Measurements from ENCODE around the gene SCD5.

Gene SCD5

GRCh38 chr4:82710197-82710929 lies 88.2 kb downstream of the SCD5 start:
- H3K9ac ChIP-seq (ENCODE audit: low read length in 5 of 5) = no peak overlapping the region
- no peaks in the 10 kb centered on the region for H3K4me1 ChIP-seq (ENCODE audit: control insufficient read depth in 5 of 5, insufficient read depth in 5 of 5, low read length in 5 of 5)
- H3K9me3 ChIP-seq (ENCODE audit: control insufficient read depth in 5 of 5, low read length in 5 of 5) = no peaks in the 10 kb centered on the region
- no peak overlapping the region for H3K4me3 ChIP-seq (ENCODE audit: low read depth in 1 of 5, low read length in 5 of 5)
- no peaks in the 10 kb centered on the region for H3K27me3 ChIP-seq (ENCODE audit: control insufficient read depth in 5 of 5, insufficient read depth in 4 of 5, low read length in 5 of 5)
- no peaks in the 10 kb centered on the region for H3K36me3 ChIP-seq (ENCODE audit: control insufficient read depth in 5 of 5, insufficient read depth in 5 of 5, low read length in 5 of 5)
- H3K27ac ChIP-seq (ENCODE audit: low read depth, low read length) = no peak overlapping the region

GRCh38 chr4:82708982-82709381 lies 89.6 kb downstream of the SCD5 start:
- no peak overlapping the region for H3K27ac ChIP-seq (ENCODE audit: low read depth, low read length)
- H3K27me3 ChIP-seq (ENCODE audit: control insufficient read depth in 5 of 5, insufficient read depth in 4 of 5, low read length in 5 of 5) = no peaks in the 10 kb centered on the region
- H3K4me3 ChIP-seq (ENCODE audit: low read depth in 1 of 5, low read length in 5 of 5) = no peak overlapping the region
- no peaks in the 10 kb centered on the region for H3K9me3 ChIP-seq (ENCODE audit: control insufficient read depth in 5 of 5, low read length in 5 of 5)
- H3K36me3 ChIP-seq (ENCODE audit: control insufficient read depth in 5 of 5, insufficient read depth in 5 of 5, low read length in 5 of 5) = no peaks in the 10 kb centered on the region
- H3K4me1 ChIP-seq (ENCODE audit: control insufficient read depth in 5 of 5, insufficient read depth in 5 of 5, low read length in 5 of 5) = no peaks in the 10 kb centered on the region
- no peak overlapping the region for H3K9ac ChIP-seq (ENCODE audit: low read length in 5 of 5)

- H3K9ac ChIP-seq (ENCODE audit: low read length in 5 of 5) = no peak overlapping the region
- no peaks in the 10 kb centered on the region for H3K27me3 ChIP-seq (ENCODE audit: control insufficient read depth in 5 of 5, insufficient read depth in 4 of 5, low read length in 5 of 5)
- no peaks in the 10 kb centered on the region for H3K4me1 ChIP-seq (ENCODE audit: control insufficient read depth in 5 of 5, insufficient read depth in 5 of 5, low read length in 5 of 5)
- no peak overlapping the region for H3K27ac ChIP-seq (ENCODE audit: low read depth, low read length)
- no peak overlapping the region for H3K4me3 ChIP-seq (ENCODE audit: low read depth in 1 of 5, low read length in 5 of 5)
- H3K36me3 ChIP-seq (ENCODE audit: control insufficient read depth in 5 of 5, insufficient read depth in 5 of 5, low read length in 5 of 5) = no peaks in the 10 kb centered on the region
- H3K9me3 ChIP-seq (ENCODE audit: control insufficient read depth in 5 of 5, low read length in 5 of 5) = no peaks in the 10 kb centered on the region
These were observed 92.1 kb downstream of the SCD5 start for GRCh38 chr4:82706349-82707000.

GRCh38 chr4:82705928-82706300 lies 92.7 kb downstream of the SCD5 start:
- Histone ChIP-seq H3K4me1 (ENCODE audit: control insufficient read depth in 5 of 5, insufficient read depth in 5 of 5, low read length in 5 of 5) (no peaks in the 10 kb centered on the region), H3K9me3 (ENCODE audit: control insufficient read depth in 5 of 5, low read length in 5 of 5) (no peaks in the 10 kb centered on the region), H3K27ac (ENCODE audit: low read depth, low read length) (no peak overlapping the region), H3K36me3 (ENCODE audit: control insufficient read depth in 5 of 5, insufficient read depth in 5 of 5, low read length in 5 of 5) (no peaks in the 10 kb centered on the region), H3K4me3 (ENCODE audit: low read depth in 1 of 5, low read length in 5 of 5) (no peak overlapping the region), H3K27me3 (ENCODE audit: control insufficient read depth in 5 of 5, insufficient read depth in 4 of 5, low read length in 5 of 5) (no peaks in the 10 kb centered on the region), H3K9ac (ENCODE audit: low read length in 5 of 5) (no peak overlapping the region)

- H3K4me1 ChIP-seq (ENCODE audit: control insufficient read depth in 5 of 5, insufficient read depth in 5 of 5, low read length in 5 of 5) = no peaks in the 10 kb centered on the region
- no peaks in the 10 kb centered on the region for H3K9me3 ChIP-seq (ENCODE audit: control insufficient read depth in 5 of 5, low read length in 5 of 5)
- H3K27ac ChIP-seq (ENCODE audit: low read depth, low read length) = no peak overlapping the region
- no peak overlapping the region for H3K4me3 ChIP-seq (ENCODE audit: low read depth in 1 of 5, low read length in 5 of 5)
- H3K27me3 ChIP-seq (ENCODE audit: control insufficient read depth in 5 of 5, insufficient read depth in 4 of 5, low read length in 5 of 5) = no peaks in the 10 kb centered on the region
- no peak overlapping the region for H3K9ac ChIP-seq (ENCODE audit: low read length in 5 of 5)
- no peaks in the 10 kb centered on the region for H3K36me3 ChIP-seq (ENCODE audit: control insufficient read depth in 5 of 5, insufficient read depth in 5 of 5, low read length in 5 of 5)
These were observed 93.2 kb downstream of the SCD5 start for GRCh38 chr4:82705169-82705927.

- no peak overlapping the region for H3K27ac ChIP-seq (ENCODE audit: low read depth, low read length)
- H3K4me3 ChIP-seq (ENCODE audit: low read depth in 1 of 5, low read length in 5 of 5) = no peak overlapping the region
- no peaks in the 10 kb centered on the region for H3K4me1 ChIP-seq (ENCODE audit: control insufficient read depth in 5 of 5, insufficient read depth in 5 of 5, low read length in 5 of 5)
- H3K9me3 ChIP-seq (ENCODE audit: control insufficient read depth in 5 of 5, low read length in 5 of 5) = no peaks in the 10 kb centered on the region
- H3K9ac ChIP-seq (ENCODE audit: low read length in 5 of 5) = no peak overlapping the region
- no peaks in the 10 kb centered on the region for H3K27me3 ChIP-seq (ENCODE audit: control insufficient read depth in 5 of 5, insufficient read depth in 4 of 5, low read length in 5 of 5)
- no peaks in the 10 kb centered on the region for H3K36me3 ChIP-seq (ENCODE audit: control insufficient read depth in 5 of 5, insufficient read depth in 5 of 5, low read length in 5 of 5)
These were observed 94.4 kb downstream of the SCD5 start for GRCh38 chr4:82704156-82704555.

GRCh38 chr4:82698412-82698811 lies 100.2 kb downstream of the SCD5 start:
- H3K27me3 ChIP-seq (ENCODE audit: control insufficient read depth in 5 of 5, insufficient read depth in 4 of 5, low read length in 5 of 5) = no peaks in the 10 kb centered on the region
- no peaks in the 10 kb centered on the region for H3K36me3 ChIP-seq (ENCODE audit: control insufficient read depth in 5 of 5, insufficient read depth in 5 of 5, low read length in 5 of 5)
- H3K27ac ChIP-seq (ENCODE audit: low read depth, low read length) = no peak overlapping the region
- no peaks in the 10 kb centered on the region for H3K9me3 ChIP-seq (ENCODE audit: control insufficient read depth in 5 of 5, low read length in 5 of 5)
- H3K9ac ChIP-seq (ENCODE audit: low read length in 5 of 5) = no peak overlapping the region
- no peak overlapping the region for H3K4me3 ChIP-seq (ENCODE audit: low read depth in 1 of 5, low read length in 5 of 5)
- H3K4me1 ChIP-seq (ENCODE audit: control insufficient read depth in 5 of 5, insufficient read depth in 5 of 5, low read length in 5 of 5) = no peaks in the 10 kb centered on the region

- no peaks in the 10 kb centered on the region for H3K4me1 ChIP-seq (ENCODE audit: control insufficient read depth in 5 of 5, insufficient read depth in 5 of 5, low read length in 5 of 5)
- no peaks in the 10 kb centered on the region for H3K36me3 ChIP-seq (ENCODE audit: control insufficient read depth in 5 of 5, insufficient read depth in 5 of 5, low read length in 5 of 5)
- H3K27ac ChIP-seq (ENCODE audit: low read depth, low read length) = no peak overlapping the region
- H3K4me3 ChIP-seq (ENCODE audit: low read depth in 1 of 5, low read length in 5 of 5) = no peak overlapping the region
- no peaks in the 10 kb centered on the region for H3K9me3 ChIP-seq (ENCODE audit: control insufficient read depth in 5 of 5, low read length in 5 of 5)
- H3K27me3 ChIP-seq (ENCODE audit: control insufficient read depth in 5 of 5, insufficient read depth in 4 of 5, low read length in 5 of 5) = no peaks in the 10 kb centered on the region
- H3K9ac ChIP-seq (ENCODE audit: low read length in 5 of 5) = no peak overlapping the region
These were observed 101.0 kb downstream of the SCD5 start for GRCh38 chr4:82697561-82697960.

GRCh38 chr4:82696117-82696860 lies 102.3 kb downstream of the SCD5 start:
- Histone ChIP-seq H3K27me3 (ENCODE audit: control insufficient read depth in 5 of 5, insufficient read depth in 4 of 5, low read length in 5 of 5) (no peaks in the 10 kb centered on the region), H3K9ac (ENCODE audit: low read length in 5 of 5) (no peak overlapping the region), H3K36me3 (ENCODE audit: control insufficient read depth in 5 of 5, insufficient read depth in 5 of 5, low read length in 5 of 5) (no peaks in the 10 kb centered on the region), H3K27ac (ENCODE audit: low read depth, low read length) (no peak overlapping the region), H3K4me1 (ENCODE audit: control insufficient read depth in 5 of 5, insufficient read depth in 5 of 5, low read length in 5 of 5) (peaks cover 0 to 8% (median 0%) of the 10 kb centered on the region in 5 donors), H3K4me3 (ENCODE audit: low read depth in 1 of 5, low read length in 5 of 5) (no peak overlapping the region), H3K9me3 (ENCODE audit: control insufficient read depth in 5 of 5, low read length in 5 of 5) (no peaks in the 10 kb centered on the region)
